Non-pigmented ciliary epithelial cell (primary cell): ENCODE measurements around the gene MGAT4C.
A peak's percentile ranks its signal among the peaks of the same experiment; 100 is the strongest.
"Not testable (repeated sequence)": the region's sequence is repeated elsewhere in the genome, so short reads cannot be mapped to it uniquely, and the experiment has no call there.

ENCODE experiments used
- DNase-seq: peaks from one replicate; pipeline ENCODE4 v3.0.0-alpha.2; 2010; ENCODE audit warnings: low read depth

MGAT4C gene

GRCh38 chr12:86126900-86127299 is 129.3 kb downstream of the MGAT4C start:
- not testable (repeated sequence) for DNase-seq

GRCh38 chr12:86122846-86123468 is 133.2 kb downstream of the MGAT4C start:
- no peak for DNase-seq

DNA sequence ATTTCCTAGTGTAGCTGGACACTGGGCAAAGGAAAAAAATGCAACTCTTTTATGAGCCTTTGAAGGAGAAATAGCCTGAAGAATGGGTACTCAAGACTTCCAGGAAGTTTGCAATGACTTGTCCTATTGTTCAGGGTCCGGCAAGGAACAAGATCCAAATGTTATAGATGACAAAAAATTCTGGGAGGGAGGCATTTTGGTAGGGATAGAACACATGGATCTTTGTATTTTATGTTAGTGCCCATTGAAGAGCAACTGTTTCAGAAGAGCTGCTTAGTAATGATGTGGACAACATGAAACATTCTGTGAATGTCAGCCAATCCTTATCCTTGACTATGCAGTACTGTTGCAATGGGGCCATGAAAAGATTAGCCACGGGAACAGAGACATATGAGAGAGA is 138.0 kb downstream of the MGAT4C start:
- no peak for DNase-seq

DNA sequence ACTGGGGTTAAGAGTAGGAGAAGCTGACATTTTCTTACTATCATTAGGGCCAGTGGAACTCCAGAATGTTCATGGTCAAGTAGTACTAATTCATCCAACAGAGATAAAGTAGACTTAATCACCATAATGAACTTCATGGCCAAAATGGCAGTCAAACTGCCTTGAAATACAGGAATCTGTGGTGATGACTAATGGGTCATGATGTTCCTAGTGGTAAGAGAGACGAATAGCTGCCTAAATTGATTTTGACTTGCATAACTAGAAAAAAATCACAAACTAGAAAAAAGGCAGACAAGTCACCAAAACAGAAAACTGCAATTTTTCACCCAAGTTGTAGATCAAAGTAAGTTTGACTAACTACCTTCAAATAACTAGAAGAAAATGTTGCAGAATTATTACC is 138.5 kb downstream of the MGAT4C start:
- DNase-seq = no peak

DNA sequence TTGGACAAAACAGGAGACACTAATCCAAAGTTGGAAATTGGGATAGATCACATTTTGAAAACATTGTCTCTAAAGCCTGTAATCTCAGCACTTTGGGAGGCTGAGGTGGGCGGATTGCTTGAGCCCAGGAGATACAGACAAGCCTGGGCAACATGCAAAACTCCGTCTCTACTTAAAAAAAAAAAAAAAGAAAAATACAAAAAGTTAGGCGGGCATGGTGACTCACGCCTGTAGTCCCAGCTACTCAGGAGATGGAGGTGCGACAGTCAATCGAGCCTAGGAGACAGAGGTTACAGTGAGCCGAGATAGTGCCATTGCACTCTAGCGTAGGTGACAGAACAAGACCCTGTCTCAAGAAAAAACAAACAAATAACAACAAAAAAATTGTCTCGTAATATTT is 152.1 kb downstream of the MGAT4C start:
- no peak for DNase-seq

DNA sequence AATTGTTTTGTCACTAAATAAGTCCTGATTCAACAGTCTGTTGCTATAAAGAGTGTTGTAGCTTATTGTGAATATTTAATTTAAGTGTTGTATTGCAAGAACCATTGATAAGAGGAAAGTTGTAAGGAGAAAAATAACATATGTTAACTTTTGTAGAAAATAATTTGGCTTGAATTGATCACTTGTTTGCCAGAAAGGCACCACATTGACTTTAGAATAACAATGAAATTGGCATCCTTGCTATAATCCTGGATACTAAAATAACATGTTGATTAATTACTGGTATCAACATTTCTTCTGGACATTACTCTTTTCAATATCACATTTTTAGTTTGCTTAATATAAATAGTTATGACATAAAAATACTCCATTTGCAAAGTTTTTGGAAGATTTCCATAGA is 159.0 kb downstream of the MGAT4C start:
- no peak for DNase-seq

DNA sequence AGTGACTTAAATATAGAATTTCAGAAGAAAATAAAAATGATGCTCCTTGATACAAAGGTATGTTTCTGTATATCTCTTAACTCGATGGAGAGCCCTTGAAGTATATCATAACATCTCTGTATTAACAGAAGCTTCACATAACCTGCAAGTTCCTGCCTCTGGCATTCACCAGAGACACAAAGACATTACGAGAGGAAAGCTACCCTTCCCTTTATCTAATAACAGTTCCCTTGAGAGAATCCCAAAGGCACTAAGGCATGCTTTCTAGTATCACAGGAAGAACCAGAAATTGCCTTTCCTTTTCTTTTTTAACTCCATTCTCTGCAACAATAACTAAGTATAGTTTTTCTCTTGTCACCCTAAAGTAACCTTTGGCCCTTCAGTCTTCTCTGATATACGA is 164.5 kb downstream of the MGAT4C start:
- no peak for DNase-seq

- no peak for DNase-seq
These were observed 174.3 kb downstream of the MGAT4C start for GRCh38 chr12:86081843-86082242.

- DNase-seq = not testable (repeated sequence)
These were observed 197.1 kb downstream of the MGAT4C start for GRCh38 chr12:86059052-86059451.

DNA sequence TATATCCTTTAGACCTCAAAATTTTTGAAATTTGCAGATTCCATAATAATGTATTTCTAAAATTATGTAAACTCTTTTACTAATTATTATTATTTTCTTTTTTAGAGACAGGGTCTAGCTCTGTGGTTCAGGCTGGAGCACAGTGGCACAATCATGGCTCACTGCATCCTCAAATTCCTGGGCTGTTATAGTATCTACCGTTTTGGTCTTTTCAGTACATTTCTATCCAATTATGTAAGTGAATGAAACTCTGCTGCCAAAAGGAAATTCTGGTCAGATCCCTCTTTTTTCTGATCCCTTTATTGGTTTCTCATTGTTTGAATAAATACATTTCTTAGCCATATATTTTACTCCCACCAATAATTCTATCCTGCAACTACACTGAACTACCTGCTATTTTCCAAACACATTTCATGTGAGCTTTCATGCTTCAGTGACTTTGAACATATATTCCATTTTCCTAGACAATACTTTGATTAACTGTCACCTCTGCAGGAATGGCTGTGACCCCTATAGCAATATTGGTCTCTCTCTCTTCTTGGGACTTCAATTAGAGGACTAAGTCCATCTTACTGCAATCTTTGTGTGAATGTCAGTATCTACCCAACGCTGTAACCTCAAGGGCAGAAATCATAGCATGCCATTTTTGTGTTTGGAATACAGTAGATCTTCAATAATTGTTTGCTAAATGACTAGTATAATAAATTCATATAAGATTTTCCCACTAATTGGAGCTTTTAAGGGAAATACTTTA is 198.9 kb downstream of the MGAT4C start:
- no peak for DNase-seq

- DNase-seq = no peak
These were observed 203.3 kb downstream of the MGAT4C start for GRCh38 chr12:86052921-86053320.

- DNase-seq = no peak
These were observed 206.2 kb downstream of the MGAT4C start for GRCh38 chr12:86050010-86050409.

GRCh38 chr12:86044396-86044795 is 211.8 kb downstream of the MGAT4C start:
- DNase-seq = no peak

DNA sequence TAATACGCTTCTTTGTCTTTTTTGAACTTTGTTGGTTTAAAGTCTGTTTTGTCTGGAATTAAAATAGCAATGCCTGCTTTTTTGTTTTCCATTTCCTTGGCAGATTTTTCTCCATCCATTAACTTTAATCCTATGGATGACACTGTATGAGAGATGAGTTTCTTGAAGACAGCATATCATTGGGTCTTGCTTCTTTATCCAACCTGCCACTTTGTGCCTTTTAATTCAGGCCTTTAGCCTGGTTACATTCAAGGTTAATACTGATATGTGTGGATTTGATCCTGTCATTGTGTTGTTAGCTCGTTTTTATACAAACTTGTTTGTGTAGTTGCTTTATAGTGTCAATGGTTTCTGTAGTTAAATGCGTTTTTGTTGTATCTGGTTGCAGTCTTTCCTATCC is 214.1 kb downstream of the MGAT4C start:
- no peak for DNase-seq

DNA sequence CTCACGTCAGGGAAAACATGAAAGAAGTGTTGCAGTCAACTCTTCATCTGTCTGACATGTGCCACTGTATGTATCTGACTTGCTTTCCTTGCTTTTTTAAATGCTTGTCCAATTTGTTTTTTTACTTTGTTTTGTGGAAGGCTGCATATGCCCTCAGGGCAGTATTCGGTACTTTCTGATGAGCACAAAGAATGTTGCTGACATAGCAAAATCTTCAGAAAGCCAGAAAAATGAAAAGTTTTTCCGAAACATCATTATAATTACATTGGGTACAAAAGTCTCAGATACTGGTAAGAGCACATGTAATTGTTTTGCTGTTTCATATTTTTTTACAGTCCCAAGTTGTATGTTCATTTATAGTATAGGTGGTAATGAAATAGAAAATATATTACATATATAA is 237.8 kb downstream of the MGAT4C start:
- DNase-seq = no peak

DNA sequence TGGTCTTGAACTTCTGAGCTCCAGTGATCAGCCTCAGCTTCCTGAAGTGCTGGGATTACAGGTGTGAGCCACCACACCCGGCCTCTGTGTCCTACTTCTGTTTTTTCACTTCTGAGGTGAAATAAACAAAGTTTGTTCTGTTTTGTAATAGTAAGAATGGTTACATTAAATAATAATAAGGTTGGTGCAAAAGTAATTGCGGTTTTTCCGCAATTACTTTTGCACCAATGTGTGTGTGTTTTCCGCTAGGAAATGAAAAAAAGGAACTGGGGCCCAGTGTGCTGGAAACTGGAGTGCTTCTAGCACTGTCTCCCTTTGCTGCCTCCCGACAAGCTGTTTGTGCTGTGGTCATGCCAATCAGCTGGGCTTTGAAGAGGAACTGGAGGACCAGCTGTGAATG is 241.2 kb downstream of the MGAT4C start:
- DNase-seq = no peak

DNA sequence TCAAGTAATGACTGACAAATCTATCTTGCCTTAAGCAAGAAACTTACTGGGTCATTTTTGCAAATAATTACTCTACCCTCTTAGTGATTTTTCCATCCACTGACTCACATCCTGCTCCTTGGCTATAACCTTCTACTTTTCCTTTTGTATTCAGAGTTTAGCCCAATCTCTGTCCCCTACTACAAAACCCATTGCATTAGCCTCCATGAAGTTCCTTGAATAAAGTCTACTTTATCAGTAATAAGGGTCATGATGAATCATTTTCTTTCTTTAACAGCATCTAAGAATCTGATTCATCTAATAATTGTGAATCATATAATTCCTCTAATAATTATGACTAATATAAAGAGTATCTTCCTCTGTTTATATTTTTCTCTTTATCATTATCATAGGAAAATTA is 249.5 kb downstream of the MGAT4C start:
- DNase-seq = no peak

GRCh38 chr12:85998074-85998473 is 258.1 kb downstream of the MGAT4C start:
- no peak for DNase-seq

DNA sequence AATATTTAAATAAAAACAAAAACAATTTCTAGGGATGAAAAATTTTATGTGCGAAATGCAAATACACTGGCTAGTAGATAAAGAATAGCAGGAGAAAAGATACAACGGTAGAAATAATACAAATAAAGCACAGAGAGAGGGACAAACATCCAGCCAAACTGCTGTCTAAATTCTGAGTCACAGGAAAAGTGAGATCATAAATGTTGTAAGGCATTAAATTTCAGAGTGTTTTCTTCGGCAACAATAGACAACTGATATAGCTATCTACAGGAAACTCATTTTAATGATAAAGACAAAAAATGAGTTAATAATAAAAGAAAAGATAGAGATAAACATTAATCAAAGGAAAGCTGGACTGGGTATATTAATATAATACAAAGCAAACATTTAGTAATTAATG is 259.9 kb downstream of the MGAT4C start:
- DNase-seq = peak; percentile 10

DNA sequence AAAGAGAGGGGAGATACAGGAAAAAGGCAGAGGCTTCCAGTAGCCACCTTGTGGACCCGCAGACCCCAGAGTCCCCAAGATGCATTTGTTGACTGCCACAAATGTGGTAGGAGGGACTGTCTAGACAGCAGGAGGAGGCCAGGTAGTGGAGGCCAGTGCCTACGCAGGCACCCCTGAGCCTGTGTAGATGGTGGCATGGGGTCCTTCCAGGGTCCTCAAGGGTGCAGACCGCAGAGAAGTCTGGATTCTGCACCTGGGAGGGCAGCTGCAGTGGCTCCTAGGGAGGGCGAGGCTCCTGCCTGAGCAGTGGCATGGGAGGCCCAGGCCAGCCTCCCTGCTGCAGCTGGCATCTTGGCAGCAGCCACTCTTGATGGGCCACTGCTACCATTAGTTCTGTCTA is 262.4 kb downstream of the MGAT4C start:
- no peak for DNase-seq

DNA sequence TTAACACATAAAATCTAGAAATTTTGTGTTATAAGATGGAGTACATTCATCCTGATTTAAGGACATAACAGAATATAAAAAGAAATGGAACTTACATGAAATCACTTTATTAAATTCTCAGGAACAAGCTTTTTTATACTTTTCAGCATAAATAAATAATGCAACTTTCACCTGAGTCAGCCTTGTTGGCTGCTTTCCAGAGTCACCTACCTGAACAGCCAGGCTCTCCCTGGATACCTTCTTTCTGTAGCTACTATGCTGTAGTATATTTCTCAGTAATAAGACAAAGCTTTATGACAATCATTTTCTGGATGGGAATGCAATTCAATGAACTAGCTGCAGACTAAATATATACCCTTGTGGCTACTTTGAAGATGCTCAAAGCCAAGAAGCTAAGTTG is 270.2 kb downstream of the MGAT4C start:
- DNase-seq = no peak

DNA sequence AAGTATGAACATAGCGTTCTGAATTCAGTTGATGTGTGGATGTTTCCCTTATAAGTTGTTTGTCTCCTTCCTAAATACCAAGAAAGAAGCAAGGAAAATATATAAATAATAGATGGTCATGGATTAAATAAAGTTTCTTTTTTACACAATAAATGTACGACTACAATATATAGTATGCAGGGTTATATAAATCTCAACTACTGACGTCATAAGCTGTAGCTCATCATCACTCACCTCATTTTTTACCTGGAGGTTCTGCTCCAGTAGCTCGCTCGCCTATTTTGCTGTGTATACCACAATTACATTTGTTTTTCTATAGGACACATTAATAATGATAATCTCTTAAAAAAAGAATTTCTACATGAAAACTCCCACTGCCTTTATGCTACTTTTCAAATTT is 272.6 kb downstream of the MGAT4C start:
- no peak for DNase-seq

DNA sequence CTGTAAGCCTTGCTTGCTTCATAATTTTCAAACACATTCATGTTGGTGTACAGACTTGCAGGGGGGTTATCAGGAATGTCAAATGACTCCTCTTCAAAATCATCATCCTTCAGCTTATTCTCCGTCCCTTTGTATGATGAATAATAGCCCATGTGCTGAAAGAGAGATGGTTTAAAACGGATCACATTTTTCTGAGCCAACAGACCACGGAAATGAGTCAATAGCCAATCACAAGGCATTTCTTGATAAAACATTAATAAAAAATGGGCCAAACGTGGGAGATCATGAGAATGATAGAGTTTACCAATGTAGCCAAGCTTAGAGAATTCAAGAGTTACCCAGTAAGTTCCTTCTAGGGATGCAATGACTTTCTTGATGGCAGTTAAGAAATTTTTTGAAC is 276.6 kb downstream of the MGAT4C start:
- DNase-seq = no peak

DNA sequence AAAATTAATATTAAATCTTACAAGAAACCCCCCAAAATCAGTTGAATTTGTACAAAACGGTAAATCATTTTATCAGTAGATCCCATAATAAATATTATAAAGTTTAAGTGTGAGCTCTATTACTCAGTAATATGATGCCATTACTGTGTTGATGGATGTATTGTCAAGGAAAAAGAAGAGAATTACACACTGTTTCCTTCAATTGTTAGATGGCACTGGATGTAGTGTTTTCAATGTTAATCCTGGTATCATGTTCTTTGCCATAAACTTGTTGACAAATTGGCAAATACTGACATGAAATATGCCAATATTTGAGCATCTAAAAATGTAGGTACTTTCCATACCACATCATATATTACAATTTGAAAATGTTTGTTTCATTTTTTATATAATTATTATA is 280.5 kb downstream of the MGAT4C start:
- DNase-seq = no peak
